DOHH2 (cell line): ENCODE measurements around the gene AFF4.
"Not testable (repeated sequence)": the region's sequence is repeated elsewhere in the genome, so short reads cannot be mapped to it uniquely, and the experiment has no call there.

Experiments used
- H3F3A ChIP-seq: fragments of 200-600 bp; sonication (generic), shearing (Covaris generic); 2 replicates; pipeline ENCODE4 v1.6.0; 2016; ENCODE audit warnings: antibody characterized with exemption, mild to moderate bottlenecking; ENCODE audit not compliant: control insufficient read depth, insufficient read depth
- H3K27ac ChIP-seq: fragments of 200-600 bp; sonication (generic); 2 replicates; pipeline ENCODE4 v1.5.1; 2014; ENCODE audit warnings: low read depth, mild to moderate bottlenecking, low read length, moderate library complexity
- H3K27me3 ChIP-seq: fragments of 200-600 bp; sonication (generic); 2 replicates; pipeline ENCODE4 v1.6.1; 2014; ENCODE audit warnings: mild to moderate bottlenecking, low read length, mixed read lengths; ENCODE audit not compliant: control insufficient read depth
- H3K36me3 ChIP-seq: fragments of 200-600 bp; sonication (generic); 2 replicates; pipeline ENCODE4 v1.6.1; 2014; ENCODE audit warnings: mild to moderate bottlenecking, low read length, moderate library complexity, mixed read lengths; ENCODE audit not compliant: control insufficient read depth
- H3K4me1 ChIP-seq: fragments of 200-600 bp; sonication (generic); 2 replicates; pipeline ENCODE4 v1.6.1; 2014; ENCODE audit warnings: mild to moderate bottlenecking, low read length, mixed read lengths; ENCODE audit not compliant: control insufficient read depth
- H3K4me2 ChIP-seq: fragments of 200-600 bp; sonication (generic); 2 replicates; pipeline ENCODE4 v1.6.0; 2014; ENCODE audit warnings: mild to moderate bottlenecking, low read length, moderate library complexity
- H3K4me3 ChIP-seq: fragments of 200-600 bp; sonication (generic); 2 replicates; pipeline ENCODE4 v1.5.1; 2014; ENCODE audit warnings: mild to moderate bottlenecking, low read length, mixed read lengths
- H3K79me2 ChIP-seq: fragments of 200-600 bp; sonication (generic); 2 replicates; pipeline ENCODE4 v1.6.1; 2014; ENCODE audit warnings: mild to moderate bottlenecking, low read length, mixed read lengths; ENCODE audit not compliant: control insufficient read depth
- H3K9me2 ChIP-seq: fragments of 200-600 bp; sonication (generic); replicated peaks from 2 replicates; pipeline ENCODE4 v1.6.1; 2014; ENCODE audit warnings: mild to moderate bottlenecking, low read length, mixed read lengths; ENCODE audit not compliant: control insufficient read depth
- H3K9me3 ChIP-seq: fragments of 200-600 bp; sonication (generic); 2 replicates; pipeline ENCODE4 v1.6.1; 2014; ENCODE audit warnings: antibody characterized with exemption, low read length, mixed read lengths; ENCODE audit not compliant: control insufficient read depth, insufficient read depth
- H4K20me1 ChIP-seq: fragments of 200-600 bp; sonication (generic); 2 replicates; pipeline ENCODE4 v1.6.0; 2014; ENCODE audit warnings: low read depth, mild to moderate bottlenecking, antibody characterized with exemption, low read length, moderate library complexity; ENCODE audit not compliant: control insufficient read depth, insufficient read depth
- CTCF ChIP-seq: fragments of 200-600 bp; sonication (generic); IDR thresholded peaks from one replicate; pipeline ENCODE4 v1.5.1; 2014; ENCODE audit warnings: antibody characterized with exemption, mild to moderate bottlenecking, low read depth, low read length; ENCODE audit not compliant: poor library complexity, severe bottlenecking
- EZH2phosphoT487 ChIP-seq: fragments of 200-600 bp; sonication (generic); IDR thresholded peaks from 2 replicates; pipeline ENCODE4 v1.6.1; 2017; ENCODE audit warnings: borderline replicate concordance, mild to moderate bottlenecking, antibody characterized with exemption, low read length, moderate library complexity, mixed read lengths

AFF4 gene

GRCh38 chr5:132947671-132948070, 15.8 kb downstream of the AFF4 start:
- Histone ChIP-seq H3K4me2 (no peak overlapping the region), H3K9me2 (no peaks in the 10 kb centered on the region)
- TF ChIP-seq CTCF, result no peak
- no peak for TF ChIP-seq EZH2phosphoT487

GRCh38 chr5:132945315-132945714, 18.1 kb downstream of the AFF4 start:
- not testable (repeated sequence) for H3K27me3 ChIP-seq, H3K4me1 ChIP-seq, H3K4me2 ChIP-seq, H3F3A ChIP-seq, H3K9me3 ChIP-seq, H3K9me2 ChIP-seq, H4K20me1 ChIP-seq, H3K4me3 ChIP-seq, H3K27ac ChIP-seq, H3K36me3 ChIP-seq
- peaks cover 96% of the 10 kb centered on the region for H3K79me2 ChIP-seq

More at GRCh38 chr5:132947671-132948070, 15.8 kb downstream of the AFF4 start:
- no peaks in the 10 kb centered on the region for H3K9me3 ChIP-seq
- no peaks in the 10 kb centered on the region for H3F3A ChIP-seq
- H3K27ac ChIP-seq, result no peak overlapping the region
- H3K27me3 ChIP-seq, result no peaks in the 10 kb centered on the region
- H4K20me1 ChIP-seq, result 0 out of 2 replicates have a peak, but pooled peaks cover 4% of the 10 kb centered on the region
- H3K36me3 ChIP-seq, result peaks cover 3% of the 10 kb centered on the region; the same call in 1 of the 2 replicates
- peaks cover 97% of the 10 kb centered on the region for H3K79me2 ChIP-seq
- H3K4me3 ChIP-seq, result no peak overlapping the region
- H3K4me1 ChIP-seq, result no peaks in the 10 kb centered on the region

GRCh38 chr5:132943362-132944022, 19.9 kb downstream of the AFF4 start:
- no peaks in the 10 kb centered on the region for H3K9me2 ChIP-seq
- no peak overlapping the region for H3K27ac ChIP-seq
- no peaks in the 10 kb centered on the region; the same call in 1 of the 2 replicates for H3K36me3 ChIP-seq
- H3K9me3 ChIP-seq, result no peaks in the 10 kb centered on the region
- H4K20me1 ChIP-seq, result no peaks in the 10 kb centered on the region
- no peak for TF ChIP-seq CTCF
- no peak for TF ChIP-seq EZH2phosphoT487
- peaks cover 93% of the 10 kb centered on the region for H3K79me2 ChIP-seq
- no peaks in the 10 kb centered on the region for H3K27me3 ChIP-seq
- 0 out of 2 replicates have a peak, but pooled peaks cover 3% of the 10 kb centered on the region for H3F3A ChIP-seq
- no peaks in the 10 kb centered on the region for H3K4me1 ChIP-seq
- no peak overlapping the region for H3K4me3 ChIP-seq
- no peak overlapping the region for H3K4me2 ChIP-seq

GRCh38 chr5:132941331-132941730, 22.1 kb downstream of the AFF4 start:
- TF ChIP-seq EZH2phosphoT487 (no peak), CTCF (no peak)
- no peaks in the 10 kb centered on the region for H3K9me3 ChIP-seq
- H3K4me3 ChIP-seq, result no peak overlapping the region
- H3K27me3 ChIP-seq, result no peaks in the 10 kb centered on the region
- H4K20me1 ChIP-seq, result no peaks in the 10 kb centered on the region
- peaks cover 12% of the 10 kb centered on the region for H3K36me3 ChIP-seq
- peaks cover 11% of the 10 kb centered on the region for H3F3A ChIP-seq
- H3K27ac ChIP-seq, result no peak overlapping the region
- no peak overlapping the region for H3K4me2 ChIP-seq
- H3K9me2 ChIP-seq, result no peaks in the 10 kb centered on the region
- peaks cover 84% of the 10 kb centered on the region for H3K79me2 ChIP-seq
- H3K4me1 ChIP-seq, result no peaks in the 10 kb centered on the region
